ENCODE measurements around the gene KIRREL3. TPM values are rescaled to one million over a fixed set of nuclear protein-coding genes. Genes with fewer than 3 reads are reported as not detected.

Gene KIRREL3
- 8.5 TPM for polyA plus RNA-seq (2013, experiment 1 of 2; ENCODE audit: insufficient read length)
- polyA plus RNA-seq (2013, experiment 2 of 2; ENCODE audit: insufficient read length), result 5.3 TPM

- peak; percentile 65 for DNase-seq
Observed at GRCh38 chr11:127000291-127000968, at the start of gene KIRREL3. Gene KIRREL3, minus strand, starts transcription at chr11:127000770.

DNA sequence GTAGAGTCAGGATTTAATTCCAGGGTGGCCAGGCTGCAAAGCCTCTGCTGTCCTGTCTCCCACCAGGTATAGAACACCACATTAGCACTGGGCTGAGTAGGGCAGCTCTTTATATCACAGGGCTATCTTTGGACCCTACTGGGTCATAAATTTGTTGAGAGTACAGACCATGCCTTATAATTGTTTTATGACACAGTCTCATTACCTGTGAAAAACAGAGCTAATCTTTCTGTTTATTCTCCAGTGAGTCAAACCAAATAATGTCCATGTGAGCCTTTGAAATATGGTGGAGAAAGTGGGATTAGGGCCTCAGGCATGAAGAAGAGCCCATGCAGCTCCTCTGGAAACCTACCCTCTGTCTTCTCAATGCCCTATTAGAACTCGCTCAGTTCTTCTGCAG, 49.6 kb upstream of the KIRREL3 start:
- DNase-seq, result no peak

- DNase-seq, result no peak
Observed at GRCh38 chr11:127049486-127049885, 48.9 kb upstream of the KIRREL3 start.

DNA sequence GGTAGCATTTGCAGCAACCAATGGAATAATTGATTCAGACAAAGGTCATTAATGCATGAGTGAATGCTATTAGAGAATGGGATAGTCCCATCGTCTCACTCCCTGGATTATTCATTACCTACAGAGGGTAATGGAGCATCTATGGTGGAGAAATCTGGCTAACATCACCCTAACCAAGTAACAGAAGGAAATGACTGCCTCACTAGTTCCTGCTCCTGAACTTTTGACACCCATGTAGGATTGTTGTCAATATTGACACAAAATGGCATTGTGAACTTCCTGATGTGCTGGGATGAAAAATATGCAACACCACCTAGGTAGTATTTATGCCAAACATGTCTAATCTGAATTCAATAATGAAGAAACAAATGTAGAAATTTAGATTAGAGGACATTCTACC, 44.0 kb upstream of the KIRREL3 start:
- DNase-seq, result no peak

GRCh38 chr11:127042445-127042844, 41.9 kb upstream of the KIRREL3 start:
- DNase-seq, result peak; percentile 81

DNA sequence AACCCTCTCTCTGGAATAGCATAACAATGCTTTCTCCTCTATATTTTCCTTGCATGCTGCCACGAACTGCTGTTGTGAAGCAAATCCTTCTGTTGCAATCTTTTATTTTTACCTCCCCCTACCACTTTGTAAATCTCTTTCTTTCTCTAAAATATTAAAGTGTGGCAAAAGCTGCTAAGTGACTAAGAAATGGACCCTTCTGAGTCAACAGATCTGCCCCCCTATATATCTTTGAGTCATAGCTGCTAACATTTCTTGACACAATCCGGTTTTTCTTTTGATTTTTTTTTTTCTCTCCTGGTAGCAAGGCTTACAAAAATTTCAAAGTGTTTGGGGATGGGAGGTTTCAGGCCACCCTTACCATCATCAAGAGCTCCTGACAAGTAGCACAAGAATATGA, 39.0 kb upstream of the KIRREL3 start:
- peak; percentile 27 for DNase-seq

DNA sequence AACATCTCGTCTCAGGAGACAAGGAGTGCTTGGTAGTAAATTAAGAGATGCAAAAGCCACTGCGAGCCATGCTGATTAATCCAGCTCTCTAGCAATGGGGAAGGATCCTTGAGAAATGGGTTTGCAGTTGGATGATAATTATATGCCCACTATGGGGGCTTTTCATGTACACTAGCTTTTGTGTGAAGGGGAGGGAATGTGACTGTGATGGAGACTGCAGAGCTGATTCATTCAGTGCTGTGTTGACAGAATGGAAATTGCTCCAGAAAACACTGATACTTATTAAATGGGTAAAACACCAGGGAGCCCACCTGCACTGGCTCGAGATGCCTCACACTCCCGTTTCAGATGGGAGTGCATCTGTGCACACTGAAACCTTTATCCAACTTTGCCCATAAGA, 37.0 kb upstream of the KIRREL3 start:
- no peak for DNase-seq

DNA sequence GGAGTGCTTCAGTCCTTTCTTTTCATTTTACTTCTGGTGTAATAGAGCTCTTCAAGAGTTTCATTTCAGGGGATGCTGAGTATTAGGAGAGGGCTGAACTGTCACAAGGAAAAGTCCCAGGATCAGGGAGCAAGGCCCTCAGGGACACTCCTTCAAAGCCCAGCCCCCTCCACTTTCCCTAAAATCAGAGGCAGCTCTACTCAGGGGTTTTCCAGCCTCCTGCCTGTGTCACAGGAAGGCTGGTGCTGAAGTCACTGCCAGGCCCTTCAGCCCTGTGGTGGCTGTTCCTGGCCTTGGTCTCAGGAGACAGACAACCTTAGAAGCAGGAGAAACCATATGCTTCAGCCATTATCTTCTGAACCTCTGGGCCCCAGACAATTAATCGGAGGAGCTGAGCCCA, 36.4 kb upstream of the KIRREL3 start:
- DNase-seq, result no peak

GRCh38 chr11:127035824-127036223, 35.3 kb upstream of the KIRREL3 start:
- no peak for DNase-seq

- no peak for DNase-seq
Observed at GRCh38 chr11:127034973-127035372, 34.4 kb upstream of the KIRREL3 start.

DNA sequence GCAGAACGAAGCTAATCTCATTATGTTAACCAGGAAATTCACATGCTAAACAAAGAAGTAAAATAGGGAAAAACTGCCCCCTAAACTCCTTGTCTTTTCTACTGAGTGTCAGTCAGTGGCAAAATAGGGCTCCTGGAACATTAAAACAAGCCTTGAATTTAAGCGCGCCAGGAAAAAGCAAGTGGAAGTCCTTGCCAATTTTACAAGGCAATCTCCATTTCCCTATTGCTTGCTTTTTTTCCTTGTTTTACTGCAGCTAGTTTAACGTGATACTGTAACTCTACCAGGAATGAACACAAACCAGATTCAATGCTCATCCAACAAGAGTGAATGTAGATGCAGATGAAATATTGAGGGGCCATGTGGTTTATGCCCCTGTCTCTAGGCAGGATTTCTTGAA, 28.1 kb upstream of the KIRREL3 start:
- DNase-seq, result no peak

DNA sequence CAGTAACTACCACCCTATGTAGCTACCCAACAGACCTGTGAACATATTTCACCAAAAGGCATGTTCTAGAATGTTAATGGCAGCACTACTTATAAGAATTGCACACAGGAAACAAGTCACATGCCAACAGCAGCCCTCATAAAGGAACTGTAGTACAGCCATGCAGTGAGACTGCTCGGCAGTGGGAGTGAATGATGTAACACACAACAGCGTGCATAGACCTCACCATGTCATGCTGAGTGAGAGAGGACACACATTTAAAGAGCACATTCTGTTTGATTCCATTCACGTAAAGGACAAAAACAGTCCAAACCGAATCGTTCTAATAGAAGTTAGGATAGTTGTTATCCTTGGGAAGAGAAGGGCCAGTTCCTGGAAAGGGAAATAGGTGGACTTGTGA, 27.2 kb upstream of the KIRREL3 start:
- DNase-seq, result peak; percentile 16

DNA sequence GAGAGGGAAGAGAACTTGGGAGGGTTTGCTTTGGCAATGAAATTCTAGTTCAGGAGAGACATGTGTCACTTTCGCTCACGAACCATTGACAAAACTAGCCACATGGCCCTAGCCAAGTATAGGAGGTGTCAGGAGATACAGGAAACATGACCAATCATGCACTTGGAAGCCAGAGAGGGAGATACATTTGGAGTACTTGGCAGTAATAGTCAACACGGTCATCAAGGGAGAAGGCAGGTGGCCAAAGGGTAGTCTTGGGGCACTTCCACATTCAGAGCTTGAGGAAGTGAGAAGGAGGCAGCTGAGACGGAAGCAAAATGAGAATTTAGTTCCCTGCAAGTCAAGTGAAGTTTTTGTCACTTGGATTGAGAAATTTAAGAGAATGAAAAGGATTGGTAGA, 26.4 kb upstream of the KIRREL3 start:
- DNase-seq, result no peak

DNA sequence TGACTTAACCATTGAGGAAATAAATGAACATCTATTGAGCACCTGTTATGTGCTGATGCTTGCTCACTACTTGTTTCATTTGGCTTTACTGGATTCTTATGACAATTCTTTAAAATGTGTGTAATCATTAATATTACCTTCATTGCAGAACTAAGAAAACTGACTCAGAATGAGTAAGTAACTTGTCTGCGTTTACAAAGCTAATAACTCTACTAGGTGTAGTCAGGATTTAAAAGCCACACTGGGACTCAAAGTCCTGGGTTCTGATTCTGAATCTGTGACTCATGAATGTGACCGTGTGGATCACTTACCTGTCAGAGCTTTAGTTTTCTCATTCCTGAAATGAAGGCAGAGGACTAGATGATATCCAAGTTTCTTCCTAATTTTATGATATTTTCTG, 23.4 kb upstream of the KIRREL3 start:
- DNase-seq, result no peak

DNA sequence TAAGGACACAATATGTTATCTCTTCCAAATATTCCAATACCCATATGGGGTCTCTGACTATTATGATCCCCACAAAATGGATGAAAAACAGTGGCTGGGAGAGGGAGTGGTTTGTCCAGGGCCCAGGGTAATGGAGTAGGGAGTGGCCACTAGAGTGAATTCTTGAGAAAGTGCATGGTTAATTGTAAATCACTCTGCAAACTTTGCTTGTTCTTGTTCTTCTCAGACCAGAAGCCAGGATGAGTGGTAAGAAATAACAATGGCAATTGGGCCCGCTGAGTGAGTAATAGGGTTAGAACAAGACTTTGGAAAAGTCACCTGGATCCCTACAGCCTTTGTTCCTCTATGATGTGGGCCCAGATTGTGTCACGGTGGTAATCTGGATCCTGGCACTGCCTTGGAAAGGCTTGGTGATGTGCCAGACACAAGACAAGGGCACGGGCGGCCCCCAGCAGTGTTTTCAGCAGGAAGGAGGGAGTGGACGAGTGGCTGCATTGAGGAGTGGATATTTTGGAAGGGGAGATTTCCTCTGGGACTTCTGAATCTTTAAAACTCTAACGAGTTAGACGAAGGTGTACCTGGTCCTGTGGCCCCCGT, 18.2 kb upstream of the KIRREL3 start:
- no peak for DNase-seq

DNA sequence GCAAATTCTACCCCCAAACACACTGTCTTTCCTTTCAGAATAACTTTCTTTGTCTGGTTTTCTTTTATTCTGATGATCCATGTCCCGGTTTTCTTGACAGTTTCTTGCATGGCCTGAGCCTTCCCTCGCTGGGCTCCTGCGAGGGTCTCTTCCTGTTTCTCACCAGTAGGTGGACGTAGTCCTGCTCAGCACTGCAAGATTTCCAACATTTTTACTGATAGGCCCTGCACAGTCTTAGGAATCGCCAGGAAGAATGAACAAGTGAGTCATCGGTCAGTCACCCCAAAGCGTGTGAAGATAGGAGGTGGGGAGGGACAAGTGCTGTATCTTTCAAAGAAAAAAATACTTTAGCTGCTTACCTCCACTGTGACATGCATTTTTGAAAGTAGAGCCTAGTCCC, 16.9 kb upstream of the KIRREL3 start:
- peak; percentile 90 for DNase-seq

DNA sequence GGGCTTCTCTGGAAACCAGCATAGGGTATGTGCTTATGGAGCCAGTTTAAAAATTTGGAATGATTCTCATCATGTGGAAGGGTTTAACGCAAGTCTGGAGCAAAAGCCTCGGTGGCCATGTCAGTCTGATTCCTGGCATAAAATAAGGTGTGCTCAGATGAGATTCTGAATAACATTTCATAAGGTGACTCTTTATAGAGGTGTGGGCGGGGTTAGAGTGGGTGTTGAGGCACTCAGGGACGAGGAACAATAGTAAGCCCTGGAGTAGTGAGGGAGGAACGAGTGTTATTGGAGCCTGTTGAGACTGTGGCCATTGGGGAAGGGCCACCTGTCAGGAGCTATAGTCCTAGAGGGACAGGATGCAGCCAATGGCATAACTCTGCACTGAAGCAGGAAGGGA, 13.0 kb upstream of the KIRREL3 start:
- no peak for DNase-seq

- no peak for DNase-seq
Observed at GRCh38 chr11:127006311-127006710, 5.7 kb upstream of the KIRREL3 start.

DNA sequence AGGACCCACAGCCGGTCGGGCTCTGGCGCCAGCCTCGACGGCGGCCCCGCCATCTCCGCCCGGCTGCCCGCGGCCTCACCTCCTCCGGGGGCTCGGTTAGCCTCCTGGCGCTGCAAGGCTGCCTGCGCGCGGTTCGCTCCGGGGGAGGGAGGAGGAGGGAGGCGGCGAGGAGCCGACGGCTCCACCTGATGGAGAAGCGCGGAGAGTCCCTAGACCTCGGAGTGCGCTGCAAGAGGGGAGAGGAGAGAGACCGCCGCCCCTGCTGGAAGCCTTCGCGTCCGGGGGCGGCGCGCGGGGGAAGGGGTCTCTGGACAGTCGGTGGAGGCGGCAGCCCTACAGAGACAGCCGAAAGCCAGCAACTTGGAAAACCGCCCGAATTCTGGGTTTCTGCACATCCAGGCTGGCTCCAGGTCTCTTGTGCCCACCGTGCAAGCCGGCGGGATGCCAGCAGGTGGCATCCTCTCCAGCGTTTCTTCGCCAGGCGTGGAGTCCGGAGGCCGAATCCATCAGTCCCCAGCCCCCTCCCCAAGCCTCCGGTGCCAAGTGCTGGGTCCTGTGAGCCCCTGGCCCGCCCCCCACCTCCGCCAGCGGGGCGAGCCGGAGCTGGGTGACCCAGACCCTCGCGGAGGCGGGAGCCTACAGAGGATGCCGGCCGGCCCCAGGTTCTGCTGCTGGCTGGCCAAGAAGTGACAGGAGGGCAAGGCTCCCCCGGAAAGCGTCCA, 2.9 kb upstream of the KIRREL3 start:
- DNase-seq, result peak; percentile 64

- DNase-seq, result no peak
Observed at GRCh38 chr11:127002669-127003259, 2.2 kb upstream of the KIRREL3 start.

- DNase-seq, result no peak
Observed at GRCh38 chr11:127000981-127001380, 411 bp upstream of the KIRREL3 start.

GRCh38 chr11:126999366-126999765, 1.2 kb downstream of the KIRREL3 start:
- no peak for DNase-seq

DNA sequence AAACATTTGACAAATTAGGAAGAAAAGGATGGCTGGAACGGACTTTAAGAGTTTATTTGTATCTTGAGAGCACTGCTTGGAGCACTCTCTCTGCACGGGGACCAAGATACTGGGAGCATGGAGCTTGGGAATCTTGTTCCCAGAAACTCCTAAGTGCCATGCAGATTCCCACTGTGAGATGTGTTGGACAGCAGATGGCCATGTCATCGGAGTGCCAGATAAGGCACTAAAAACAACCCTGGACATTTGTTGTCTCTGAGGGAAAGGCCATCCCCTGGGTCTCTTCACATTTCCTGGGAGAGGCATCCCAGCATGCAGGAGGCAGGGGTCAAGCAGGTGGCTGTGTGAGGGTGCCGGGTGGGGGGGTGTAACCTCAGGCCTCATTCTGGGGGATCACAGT, 2.9 kb downstream of the KIRREL3 start:
- no peak for DNase-seq
